Measurements from ENCODE around the gene KDM1B. TPM values are rescaled to one million over a fixed set of nuclear protein-coding genes. Genes with fewer than 3 reads are reported as not detected.
A peak's percentile ranks its signal among the peaks of the same experiment; 100 is the strongest.

The KDM1B gene
- total RNA-seq, result 19.6 TPM
- long read RNA-seq, partial matches to known transcripts, result 0 of 2 reads
- long read RNA-seq, other reads (novel, unspliced or antisense), result 2 of 2 reads

DNA sequence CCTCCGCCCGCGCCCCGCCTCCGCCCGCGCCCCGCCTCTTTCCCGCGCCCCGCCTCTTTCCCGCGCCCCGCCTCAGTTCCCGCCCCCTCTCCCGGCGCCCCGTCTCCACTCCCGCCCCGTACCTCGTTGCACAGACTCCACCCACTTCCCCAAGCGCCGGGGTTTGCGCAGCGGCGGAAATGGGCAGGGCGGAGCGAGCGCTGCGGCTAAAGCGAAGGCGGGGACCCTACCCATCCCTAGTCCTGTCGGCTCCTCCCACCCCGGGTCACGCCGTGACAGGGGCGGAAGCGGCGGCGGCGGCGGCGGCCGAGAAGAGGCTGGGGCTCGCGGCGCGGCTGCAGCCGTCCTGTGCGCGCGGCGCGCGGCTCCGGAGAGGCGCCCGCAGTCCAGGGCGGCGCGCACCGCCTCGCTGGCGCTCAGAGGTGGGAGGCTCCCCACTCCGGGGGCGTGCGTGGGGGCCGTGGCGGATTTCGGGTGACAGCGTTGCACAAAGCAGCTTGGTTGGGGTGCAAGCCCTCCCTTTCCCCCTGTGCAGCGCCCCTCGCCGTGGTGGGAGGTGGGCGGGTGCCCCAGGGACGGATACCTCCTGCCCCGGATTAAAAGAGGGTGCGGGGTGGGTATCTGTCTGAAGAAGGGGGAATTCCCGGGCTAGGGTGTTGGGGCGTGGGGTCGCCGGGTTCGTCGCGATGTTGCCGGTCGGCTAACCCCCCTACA, at the start of gene KDM1B:
Gene KDM1B, plus strand, starts transcription at position 273 of the 714 bp plus-strand sequence. CDS start 4,474 bp downstream, outside the sequence.
- H3K27me3 ChIP-seq, result no peaks in the 10 kb centered on the region
- intact Hi-C loops (cut with DNase I), result no loop called here
- TF ChIP-seq, protein P1, sequence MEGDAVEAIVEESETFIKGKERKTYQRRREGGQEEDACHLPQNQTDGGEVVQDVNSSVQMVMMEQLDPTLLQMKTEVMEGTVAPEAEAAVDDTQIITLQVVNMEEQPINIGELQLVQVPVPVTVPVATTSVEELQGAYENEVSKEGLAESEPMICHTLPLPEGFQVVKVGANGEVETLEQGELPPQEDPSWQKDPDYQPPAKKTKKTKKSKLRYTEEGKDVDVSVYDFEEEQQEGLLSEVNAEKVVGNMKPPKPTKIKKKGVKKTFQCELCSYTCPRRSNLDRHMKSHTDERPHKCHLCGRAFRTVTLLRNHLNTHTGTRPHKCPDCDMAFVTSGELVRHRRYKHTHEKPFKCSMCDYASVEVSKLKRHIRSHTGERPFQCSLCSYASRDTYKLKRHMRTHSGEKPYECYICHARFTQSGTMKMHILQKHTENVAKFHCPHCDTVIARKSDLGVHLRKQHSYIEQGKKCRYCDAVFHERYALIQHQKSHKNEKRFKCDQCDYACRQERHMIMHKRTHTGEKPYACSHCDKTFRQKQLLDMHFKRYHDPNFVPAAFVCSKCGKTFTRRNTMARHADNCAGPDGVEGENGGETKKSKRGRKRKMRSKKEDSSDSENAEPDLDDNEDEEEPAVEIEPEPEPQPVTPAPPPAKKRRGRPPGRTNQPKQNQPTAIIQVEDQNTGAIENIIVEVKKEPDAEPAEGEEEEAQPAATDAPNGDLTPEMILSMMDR (IDR thresholded peaks at IDR 0.05), result no peak
- peaks cover 19% of the 10 kb centered on the region for H3K4me1 ChIP-seq
- peak within 1 kb of the TSS; percentile 93 for H3K4me3 ChIP-seq
- H3K27ac ChIP-seq, result peak within 1 kb of the TSS; percentile 88
- peaks cover 7% of the 10 kb centered on the region for H3K36me3 ChIP-seq
- ATAC-seq (peak; percentile 98), DNase-seq (peak; percentile 100)
- no peaks in the 10 kb centered on the region for H3K9me3 ChIP-seq

- TF ChIP-seq, protein P1 (IDR thresholded peaks at IDR 0.05), result no peak
- ATAC-seq, result no peak
Observed at GRCh38 chr6:18107061-18107460, 48.2 kb upstream of the KDM1B start.

DNA sequence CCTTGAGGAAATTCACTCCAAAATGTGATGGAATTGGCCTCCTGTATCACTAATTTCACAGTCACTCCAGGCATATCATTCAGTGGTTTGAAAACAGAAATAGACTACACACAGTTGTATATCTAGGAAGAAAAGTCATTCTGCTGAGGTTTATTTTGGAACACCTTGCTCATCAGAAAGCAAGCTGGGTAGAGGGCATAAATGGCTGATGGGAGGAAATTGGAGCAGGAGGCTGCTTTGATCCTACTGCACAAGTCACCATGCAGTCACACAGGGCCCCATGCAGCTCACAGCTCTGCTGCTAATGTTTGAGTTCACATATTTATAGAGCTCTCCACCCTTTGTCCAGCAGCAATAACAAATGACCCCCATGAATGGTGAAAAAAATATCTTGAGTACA, 45.1 kb upstream of the KDM1B start:
- Histone ChIP-seq H3K4me1 (no peaks in the 10 kb centered on the region), H3K9me3 (peaks cover 8% of the 10 kb centered on the region), H3K36me3 (no peaks in the 10 kb centered on the region), H3K4me3 (no peak overlapping the region), H3K27me3 (no peaks in the 10 kb centered on the region), H3K27ac (no peak overlapping the region)
- ATAC-seq, result no peak
- no peak for DNase-seq
- intact Hi-C loops (cut with DNase I), result no loop called here
- TF ChIP-seq, protein P1 (IDR thresholded peaks at IDR 0.05), result no peak

More at GRCh38 chr6:18107061-18107460, 48.2 kb upstream of the KDM1B start:
- H3K36me3 ChIP-seq, result no peaks in the 10 kb centered on the region
- no peaks in the 10 kb centered on the region for H3K4me1 ChIP-seq
- no peak overlapping the region for H3K27ac ChIP-seq
- H3K9me3 ChIP-seq, result peaks cover 8% of the 10 kb centered on the region
- H3K4me3 ChIP-seq, result no peak overlapping the region
- intact Hi-C loops (cut with DNase I), result no loop called here
- no peaks in the 10 kb centered on the region for H3K27me3 ChIP-seq
- no peak for DNase-seq

GRCh38 chr6:18115356-18115755, 39.9 kb upstream of the KDM1B start:
- DNase-seq (no peak), ATAC-seq (no peak)
- H3K27me3 ChIP-seq, result no peaks in the 10 kb centered on the region
- no peaks in the 10 kb centered on the region for H3K4me1 ChIP-seq
- no peaks in the 10 kb centered on the region for H3K9me3 ChIP-seq
- TF ChIP-seq, protein P1 (IDR thresholded peaks at IDR 0.05), result no peak
- H3K27ac ChIP-seq, result no peak overlapping the region
- no peak overlapping the region for H3K4me3 ChIP-seq
- intact Hi-C loops (cut with DNase I), result no loop called here
- no peaks in the 10 kb centered on the region for H3K36me3 ChIP-seq

DNA sequence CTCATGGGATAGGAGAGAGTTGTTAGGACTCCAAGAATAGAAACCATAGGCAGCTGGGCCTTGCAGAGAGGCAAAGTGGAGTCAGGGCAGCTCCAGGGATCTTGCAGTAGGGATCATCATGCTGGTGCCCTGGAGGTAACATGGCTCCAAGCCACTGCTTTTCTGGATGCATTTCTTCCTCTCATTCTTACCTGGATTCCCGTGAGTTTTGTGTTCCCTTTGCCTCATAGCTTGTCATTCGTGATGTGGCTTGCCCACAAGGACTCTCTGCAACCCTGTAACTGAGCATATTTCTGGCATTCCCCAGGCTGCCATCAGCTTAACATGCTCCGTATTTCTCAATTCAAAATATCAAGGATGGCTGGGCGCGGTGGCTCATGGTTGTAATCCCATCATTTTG, 38.1 kb upstream of the KDM1B start:
- intact Hi-C loops (cut with DNase I), result no loop called here
- H3K9me3 ChIP-seq, result no peaks in the 10 kb centered on the region
- ATAC-seq (no peak), DNase-seq (no peak)
- no peaks in the 10 kb centered on the region for H3K27me3 ChIP-seq
- TF ChIP-seq, protein P1 (IDR thresholded peaks at IDR 0.05), result no peak
- H3K4me3 ChIP-seq, result no peak overlapping the region
- H3K4me1 ChIP-seq, result peaks cover 4% of the 10 kb centered on the region
- H3K27ac ChIP-seq, result no peak overlapping the region
- no peaks in the 10 kb centered on the region for H3K36me3 ChIP-seq
